Nephron (organoid): Measurements from ENCODE around the gene EFNA3.

Experiments
- H3K27ac Mint-ChIP-seq, 3 experiments: 2 replicates each; pipeline ENCODE4 v1.8.0; 2020; ENCODE audit warnings: mixed read lengths in 3 of 3, mild to moderate bottlenecking in 2 of 3, moderate library complexity in 1 of 3
- H3K27me3 Mint-ChIP-seq: 2 replicates; pipeline ENCODE4 v1.8.0; 2021; ENCODE audit warnings: low read depth, mild to moderate bottlenecking, moderate library complexity, mixed read lengths
- H3K36me3 Mint-ChIP-seq: 2 replicates; pipeline ENCODE4 v1.8.0; 2020; ENCODE audit warnings: low read depth, mixed read lengths
- H3K4me1 Mint-ChIP-seq: 2 replicates; pipeline ENCODE4 v1.8.0; 2020; ENCODE audit warnings: mixed read lengths
- H3K4me3 Mint-ChIP-seq, 3 experiments: 2 replicates each; pipeline ENCODE4 v1.8.0; 2020; ENCODE audit warnings: mild to moderate bottlenecking in 3 of 3, mixed read lengths in 3 of 3, moderate library complexity in 2 of 3
- H3K9me3 Mint-ChIP-seq: 2 replicates; pipeline ENCODE4 v1.8.0; 2020; ENCODE audit warnings: mixed read lengths
- CTCF ChIP-seq, 3 experiments: fragments of 200-600 bp; sonication (generic); IDR thresholded peaks; one replicate each; pipeline ENCODE4 v1.5.0; 2021; ENCODE audit warnings: antibody characterized with exemption in 3 of 3; ENCODE audit not compliant: unreplicated experiment in 3 of 3

EFNA3 gene

GRCh38 chr1:155068599-155068998 lies 10.0 kb upstream of the EFNA3 start:
- H3K36me3 Mint-ChIP-seq: peaks cover 17% of the 10 kb centered on the region
- H3K4me3 Mint-ChIP-seq: peak overlapping the region; percentile 35 to 52 (median 42)
- H3K9me3 Mint-ChIP-seq: no peaks in the 10 kb centered on the region
- TF ChIP-seq CTCF (IDR thresholded peaks at IDR 0.05; ENCODE audit: unreplicated experiment in 3 of 3): no peak
- H3K27ac Mint-ChIP-seq: peak overlapping the region in 1 of 3 experiments; percentile 14
- peaks cover 24% of the 10 kb centered on the region for H3K4me1 Mint-ChIP-seq
- peaks cover 18% of the 10 kb centered on the region for H3K27me3 Mint-ChIP-seq

- H3K9me3 Mint-ChIP-seq: no peaks in the 10 kb centered on the region
- H3K27me3 Mint-ChIP-seq: peaks cover 24% of the 10 kb centered on the region
- H3K4me3 Mint-ChIP-seq: peak overlapping the region in 2 of 3 experiments; percentile 32 to 42
- peaks cover 18% of the 10 kb centered on the region for H3K4me1 Mint-ChIP-seq
- no peak for TF ChIP-seq CTCF (IDR thresholded peaks at IDR 0.05; ENCODE audit: unreplicated experiment in 3 of 3)
- H3K36me3 Mint-ChIP-seq: peaks cover 17% of the 10 kb centered on the region
- no peak overlapping the region for H3K27ac Mint-ChIP-seq
Measured at GRCh38 chr1:155069551-155070157, 9.0 kb upstream of the EFNA3 start.

- peaks cover 24% of the 10 kb centered on the region for H3K27me3 Mint-ChIP-seq
- no peak overlapping the region for H3K27ac Mint-ChIP-seq
- no peaks in the 10 kb centered on the region for H3K9me3 Mint-ChIP-seq
- TF ChIP-seq CTCF (IDR thresholded peaks at IDR 0.05; ENCODE audit: unreplicated experiment in 3 of 3): no peak
- peak overlapping the region; percentile 59 to 82 (median 81) for H3K4me3 Mint-ChIP-seq
- peaks cover 12% of the 10 kb centered on the region for H3K4me1 Mint-ChIP-seq
- H3K36me3 Mint-ChIP-seq: peaks cover 17% of the 10 kb centered on the region
Measured at GRCh38 chr1:155070158-155070621, 8.4 kb upstream of the EFNA3 start.

DNA sequence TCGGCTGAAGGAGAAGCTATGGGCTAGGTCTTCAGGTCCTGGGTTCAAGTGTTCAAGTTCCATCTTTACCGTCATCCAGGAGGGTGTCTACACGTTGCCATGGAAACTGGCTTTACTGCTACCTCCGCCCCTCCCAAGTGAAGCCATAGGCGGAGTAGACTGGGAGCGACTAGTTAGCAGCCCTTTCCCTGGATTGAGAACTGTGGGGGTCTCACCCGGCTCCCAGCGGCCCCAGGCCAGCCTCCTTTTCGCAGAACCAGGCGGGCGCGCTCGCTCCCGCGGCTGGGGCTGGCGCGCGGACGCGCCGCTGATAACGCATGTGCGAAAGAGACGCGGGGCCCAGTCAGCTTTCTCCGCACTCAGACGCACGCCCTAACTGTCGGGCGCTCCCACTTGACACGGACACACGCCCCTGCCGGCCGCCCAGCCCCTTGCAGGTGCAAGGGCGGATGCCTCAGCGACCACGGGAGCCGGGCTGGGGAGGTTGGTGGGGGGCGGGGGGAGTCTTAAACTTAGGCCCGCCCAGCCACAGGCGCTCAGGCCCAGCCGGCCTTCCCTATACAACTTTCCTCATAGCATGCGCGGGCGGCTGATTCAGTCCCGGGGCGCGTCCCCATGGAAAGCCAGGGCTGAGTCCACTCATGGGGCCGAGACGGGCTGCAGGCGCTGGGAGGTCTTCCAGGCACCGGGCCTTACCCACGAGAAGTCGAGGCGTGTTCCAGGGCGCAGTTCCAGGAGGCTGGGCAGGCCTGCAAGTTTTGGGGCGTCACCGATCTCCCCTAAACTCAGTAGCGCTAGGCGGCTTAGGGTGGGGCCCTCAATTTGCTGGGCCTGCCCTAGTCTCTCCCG lies 7.7 kb upstream of the EFNA3 start:
- Mint-ChIP-seq H3K27me3 (peaks cover 24% of the 10 kb centered on the region), H3K27ac (peak overlapping the region in 2 of 3 experiments; percentile 24 to 93), H3K4me1 (peaks cover 12% of the 10 kb centered on the region), H3K36me3 (peaks cover 17% of the 10 kb centered on the region), H3K9me3 (no peaks in the 10 kb centered on the region), H3K4me3 (peak overlapping the region; percentile 67 to 82 (median 81))
- peak; percentile 55 to 63 (median 62) for TF ChIP-seq CTCF (IDR thresholded peaks at IDR 0.05; ENCODE audit: unreplicated experiment in 3 of 3)

DNA sequence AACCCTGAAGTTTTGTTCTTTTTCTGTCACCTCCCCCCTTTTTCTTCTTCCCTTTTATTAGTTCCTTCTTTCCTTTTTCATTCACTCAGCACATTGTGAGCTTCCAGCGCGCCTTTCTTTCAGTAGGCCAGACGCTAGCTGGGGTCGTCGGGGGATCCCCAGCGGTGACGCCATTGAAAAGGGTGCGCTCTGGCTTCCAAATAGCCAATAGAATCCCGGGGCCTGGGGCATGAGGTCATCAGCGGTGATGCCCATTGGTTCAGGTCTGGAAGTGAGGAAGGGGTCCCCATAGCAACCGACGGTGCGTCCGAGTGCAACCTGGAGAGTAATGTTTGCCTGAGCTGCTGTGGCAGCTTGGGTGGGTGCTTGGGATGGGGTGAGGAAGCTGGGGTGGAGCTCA lies 6.9 kb upstream of the EFNA3 start:
- Mint-ChIP-seq H3K4me3 (peak overlapping the region; percentile 67 to 82 (median 81)), H3K27ac (peak overlapping the region; percentile 24 to 93 (median 31)), H3K36me3 (peaks cover 13% of the 10 kb centered on the region), H3K27me3 (peaks cover 30% of the 10 kb centered on the region), H3K9me3 (no peaks in the 10 kb centered on the region), H3K4me1 (peaks cover 6% of the 10 kb centered on the region)
- no peak for TF ChIP-seq CTCF (IDR thresholded peaks at IDR 0.05; ENCODE audit: unreplicated experiment in 3 of 3)
